ENCODE data around the gene LRRC7.

- TF ChIP-seq CTCF (IDR thresholded peaks at IDR 0.05) = no peak
- TF ChIP-seq POLR2A (IDR thresholded peaks at IDR 0.05) = no peak
- no peak for TF ChIP-seq POLR2AphosphoS5 (IDR thresholded peaks at IDR 0.05)
Observed at GRCh38 chr1:69913977-69914376, 346.3 kb downstream of the LRRC7 start.

Data from breast epithelium (tissue), 3 donors.